ENCODE results near the gene PAPLN.
"Not testable (repeated sequence)": the region's sequence is repeated elsewhere in the genome, so short reads cannot be mapped to it uniquely, and the experiment has no call there.

PAPLN gene

DNA sequence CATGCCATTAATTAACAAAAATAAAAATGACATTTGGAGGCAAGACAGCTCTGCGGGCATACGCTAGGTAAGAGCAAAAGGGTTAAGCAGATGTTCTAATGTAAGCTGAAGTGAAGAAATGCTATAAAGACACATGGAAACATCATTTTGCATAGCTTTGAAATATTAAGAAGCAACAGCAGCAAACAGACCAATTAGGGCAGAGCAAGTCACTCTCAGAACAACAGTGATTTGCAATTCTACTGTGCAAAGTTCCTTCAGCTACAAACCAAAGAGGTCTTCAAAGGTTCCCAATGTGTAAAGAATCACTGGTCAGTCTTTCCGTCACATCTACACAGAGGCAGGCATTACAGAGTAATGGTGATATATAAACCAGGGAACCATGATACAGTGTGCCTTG is 68.2 kb downstream of the PAPLN start:
- no peak for TF ChIP-seq ZFP30 (CRISPR knock-in tag; IDR thresholded peaks at IDR 0.05)
- TF ChIP-seq, protein P1, sequence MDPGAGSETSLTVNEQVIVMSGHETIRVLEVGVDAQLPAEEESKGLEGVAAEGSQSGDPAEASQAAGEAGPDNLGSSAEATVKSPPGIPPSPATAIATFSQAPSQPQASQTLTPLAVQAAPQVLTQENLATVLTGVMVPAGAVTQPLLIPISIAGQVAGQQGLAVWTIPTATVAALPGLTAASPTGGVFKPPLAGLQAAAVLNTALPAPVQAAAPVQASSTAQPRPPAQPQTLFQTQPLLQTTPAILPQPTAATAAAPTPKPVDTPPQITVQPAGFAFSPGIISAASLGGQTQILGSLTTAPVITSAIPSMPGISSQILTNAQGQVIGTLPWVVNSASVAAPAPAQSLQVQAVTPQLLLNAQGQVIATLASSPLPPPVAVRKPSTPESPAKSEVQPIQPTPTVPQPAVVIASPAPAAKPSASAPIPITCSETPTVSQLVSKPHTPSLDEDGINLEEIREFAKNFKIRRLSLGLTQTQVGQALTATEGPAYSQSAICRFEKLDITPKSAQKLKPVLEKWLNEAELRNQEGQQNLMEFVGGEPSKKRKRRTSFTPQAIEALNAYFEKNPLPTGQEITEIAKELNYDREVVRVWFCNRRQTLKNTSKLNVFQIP (CRISPR knock-in tag; IDR thresholded peaks at IDR 0.05; ENCODE audit: borderline replicate concordance, low read depth) = no peak
- no peak for ATAC-seq

DNA sequence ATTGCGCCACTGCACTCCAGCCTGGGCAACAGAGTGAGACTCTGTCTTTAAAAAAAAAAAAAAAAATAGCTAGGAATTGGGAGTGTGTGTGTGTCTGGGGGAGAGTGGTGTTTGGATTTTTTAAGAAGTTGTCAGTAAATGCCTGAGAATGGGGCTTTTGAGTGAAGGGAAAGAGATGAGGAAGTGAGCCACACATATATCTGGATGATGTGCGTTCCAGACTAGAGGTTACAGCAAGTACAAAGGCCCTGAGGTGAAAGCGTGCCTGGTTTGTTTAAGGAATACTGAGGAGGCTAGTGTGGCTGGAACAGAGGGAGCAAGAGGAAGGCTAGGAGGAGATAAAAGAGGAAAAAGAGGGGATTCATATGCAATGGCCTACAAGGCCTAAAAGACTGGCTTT is 70.0 kb downstream of the PAPLN start:
- ATAC-seq = no peak
- TF ChIP-seq ZNF8 (CRISPR knock-in tag; IDR thresholded peaks at IDR 0.05) = no peak
- no peak for TF ChIP-seq CREB5 (CRISPR knock-in tag; IDR thresholded peaks at IDR 0.05; ENCODE audit: low read depth)
- no peak for TF ChIP-seq GLIS3 (CRISPR knock-in tag; IDR thresholded peaks at IDR 0.05)
- no peak for TF ChIP-seq RARB (CRISPR knock-in tag; IDR thresholded peaks at IDR 0.05)
- no peak for TF ChIP-seq ZFP30 (CRISPR knock-in tag; IDR thresholded peaks at IDR 0.05)
- no peak for TF ChIP-seq ISL1 (CRISPR knock-in tag; IDR thresholded peaks at IDR 0.05)
- no peak for TF ChIP-seq ZC3H10 (CRISPR knock-in tag; IDR thresholded peaks at IDR 0.05)
- TF ChIP-seq SNAI2 (CRISPR knock-in tag; IDR thresholded peaks at IDR 0.05) = no peak
- no peak for TF ChIP-seq ZNF565 (CRISPR knock-in tag; conservative IDR thresholded peaks at IDR 0.05; ENCODE audit: low read depth)
- TF ChIP-seq, protein P1 (CRISPR knock-in tag; IDR thresholded peaks at IDR 0.05; ENCODE audit: borderline replicate concordance, low read depth) = no peak
- no peak for TF ChIP-seq PPARA (CRISPR knock-in tag; IDR thresholded peaks at IDR 0.05; ENCODE audit: borderline replicate concordance)
- TF ChIP-seq BACH2 (CRISPR knock-in tag; IDR thresholded peaks at IDR 0.05; ENCODE audit: borderline replicate concordance) = no peak
- TF ChIP-seq, protein P2, sequence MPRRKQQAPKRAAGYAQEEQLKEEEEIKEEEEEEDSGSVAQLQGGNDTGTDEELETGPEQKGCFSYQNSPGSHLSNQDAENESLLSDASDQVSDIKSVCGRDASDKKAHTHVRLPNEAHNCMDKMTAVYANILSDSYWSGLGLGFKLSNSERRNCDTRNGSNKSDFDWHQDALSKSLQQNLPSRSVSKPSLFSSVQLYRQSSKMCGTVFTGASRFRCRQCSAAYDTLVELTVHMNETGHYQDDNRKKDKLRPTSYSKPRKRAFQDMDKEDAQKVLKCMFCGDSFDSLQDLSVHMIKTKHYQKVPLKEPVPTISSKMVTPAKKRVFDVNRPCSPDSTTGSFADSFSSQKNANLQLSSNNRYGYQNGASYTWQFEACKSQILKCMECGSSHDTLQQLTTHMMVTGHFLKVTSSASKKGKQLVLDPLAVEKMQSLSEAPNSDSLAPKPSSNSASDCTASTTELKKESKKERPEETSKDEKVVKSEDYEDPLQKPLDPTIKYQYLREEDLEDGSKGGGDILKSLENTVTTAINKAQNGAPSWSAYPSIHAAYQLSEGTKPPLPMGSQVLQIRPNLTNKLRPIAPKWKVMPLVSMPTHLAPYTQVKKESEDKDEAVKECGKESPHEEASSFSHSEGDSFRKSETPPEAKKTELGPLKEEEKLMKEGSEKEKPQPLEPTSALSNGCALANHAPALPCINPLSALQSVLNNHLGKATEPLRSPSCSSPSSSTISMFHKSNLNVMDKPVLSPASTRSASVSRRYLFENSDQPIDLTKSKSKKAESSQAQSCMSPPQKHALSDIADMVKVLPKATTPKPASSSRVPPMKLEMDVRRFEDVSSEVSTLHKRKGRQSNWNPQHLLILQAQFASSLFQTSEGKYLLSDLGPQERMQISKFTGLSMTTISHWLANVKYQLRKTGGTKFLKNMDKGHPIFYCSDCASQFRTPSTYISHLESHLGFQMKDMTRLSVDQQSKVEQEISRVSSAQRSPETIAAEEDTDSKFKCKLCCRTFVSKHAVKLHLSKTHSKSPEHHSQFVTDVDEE (CRISPR knock-in tag; IDR thresholded peaks at IDR 0.05) = no peak
- TF ChIP-seq TOX (CRISPR knock-in tag; IDR thresholded peaks at IDR 0.05; ENCODE audit: borderline replicate concordance) = no peak
- TF ChIP-seq, protein P3, sequence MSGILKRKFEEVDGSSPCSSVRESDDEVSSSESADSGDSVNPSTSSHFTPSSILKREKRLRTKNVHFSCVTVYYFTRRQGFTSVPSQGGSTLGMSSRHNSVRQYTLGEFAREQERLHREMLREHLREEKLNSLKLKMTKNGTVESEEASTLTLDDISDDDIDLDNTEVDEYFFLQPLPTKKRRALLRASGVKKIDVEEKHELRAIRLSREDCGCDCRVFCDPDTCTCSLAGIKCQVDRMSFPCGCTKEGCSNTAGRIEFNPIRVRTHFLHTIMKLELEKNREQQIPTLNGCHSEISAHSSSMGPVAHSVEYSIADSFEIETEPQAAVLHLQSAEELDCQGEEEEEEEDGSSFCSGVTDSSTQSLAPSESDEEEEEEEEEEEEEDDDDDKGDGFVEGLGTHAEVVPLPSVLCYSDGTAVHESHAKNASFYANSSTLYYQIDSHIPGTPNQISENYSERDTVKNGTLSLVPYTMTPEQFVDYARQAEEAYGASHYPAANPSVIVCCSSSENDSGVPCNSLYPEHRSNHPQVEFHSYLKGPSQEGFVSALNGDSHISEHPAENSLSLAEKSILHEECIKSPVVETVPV (CRISPR knock-in tag; IDR thresholded peaks at IDR 0.05) = no peak

DNA sequence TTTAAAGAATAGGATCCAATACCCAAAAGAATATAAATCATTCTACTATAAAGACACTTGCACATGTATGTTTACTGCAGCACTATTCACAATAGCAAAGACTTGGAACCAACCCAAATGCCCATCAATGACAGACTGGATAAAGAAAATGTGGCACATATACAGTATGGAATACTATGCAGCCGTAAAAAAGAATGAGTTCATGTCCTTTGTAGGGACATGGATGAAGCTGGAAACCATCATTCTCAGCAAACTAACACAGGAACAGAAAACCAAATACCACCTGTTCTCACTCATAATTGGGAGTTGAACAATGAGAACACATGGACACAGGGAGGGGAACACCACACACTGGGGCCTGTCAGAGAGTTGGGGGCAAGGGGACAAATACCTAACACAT is 71.9 kb downstream of the PAPLN start:
- ATAC-seq = not testable (repeated sequence)

DNA sequence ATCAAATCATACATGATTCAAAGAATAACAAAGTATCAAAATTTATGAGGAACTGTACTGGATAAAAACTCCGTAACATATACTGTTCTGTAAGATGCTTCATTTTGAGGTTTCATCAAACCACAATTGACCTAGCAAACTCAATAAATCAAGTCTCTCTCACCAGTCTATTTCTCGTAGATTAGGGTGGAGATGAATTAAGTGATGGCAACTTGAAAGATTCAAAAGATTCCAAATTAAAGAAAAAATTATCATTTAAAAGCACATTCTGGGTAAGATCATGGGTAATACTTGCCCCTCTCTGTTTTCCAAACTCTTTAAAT is 74.4 kb downstream of the PAPLN start:
- TF ChIP-seq OSR1 (CRISPR knock-in tag; IDR thresholded peaks at IDR 0.05) = no peak
- TF ChIP-seq, protein P3 (CRISPR knock-in tag; IDR thresholded peaks at IDR 0.05) = no peak
- TF ChIP-seq ZFP30 (CRISPR knock-in tag; IDR thresholded peaks at IDR 0.05) = no peak
- no peak for TF ChIP-seq ZFP3 (CRISPR knock-in tag; IDR thresholded peaks at IDR 0.05)
- no peak for TF ChIP-seq ESRRG (CRISPR knock-in tag; IDR thresholded peaks at IDR 0.05)
- no peak for TF ChIP-seq PPARA (CRISPR knock-in tag; IDR thresholded peaks at IDR 0.05; ENCODE audit: borderline replicate concordance)
- no peak for TF ChIP-seq ZNF70 (CRISPR knock-in tag; IDR thresholded peaks at IDR 0.05)
- TF ChIP-seq, protein P4, sequence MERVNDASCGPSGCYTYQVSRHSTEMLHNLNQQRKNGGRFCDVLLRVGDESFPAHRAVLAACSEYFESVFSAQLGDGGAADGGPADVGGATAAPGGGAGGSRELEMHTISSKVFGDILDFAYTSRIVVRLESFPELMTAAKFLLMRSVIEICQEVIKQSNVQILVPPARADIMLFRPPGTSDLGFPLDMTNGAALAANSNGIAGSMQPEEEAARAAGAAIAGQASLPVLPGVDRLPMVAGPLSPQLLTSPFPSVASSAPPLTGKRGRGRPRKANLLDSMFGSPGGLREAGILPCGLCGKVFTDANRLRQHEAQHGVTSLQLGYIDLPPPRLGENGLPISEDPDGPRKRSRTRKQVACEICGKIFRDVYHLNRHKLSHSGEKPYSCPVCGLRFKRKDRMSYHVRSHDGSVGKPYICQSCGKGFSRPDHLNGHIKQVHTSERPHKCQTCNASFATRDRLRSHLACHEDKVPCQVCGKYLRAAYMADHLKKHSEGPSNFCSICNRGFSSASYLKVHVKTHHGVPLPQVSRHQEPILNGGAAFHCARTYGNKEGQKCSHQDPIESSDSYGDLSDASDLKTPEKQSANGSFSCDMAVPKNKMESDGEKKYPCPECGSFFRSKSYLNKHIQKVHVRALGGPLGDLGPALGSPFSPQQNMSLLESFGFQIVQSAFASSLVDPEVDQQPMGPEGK (CRISPR knock-in tag; IDR thresholded peaks at IDR 0.05; ENCODE audit: borderline replicate concordance) = no peak
- no peak for TF ChIP-seq SNAI2 (CRISPR knock-in tag; IDR thresholded peaks at IDR 0.05)
- no peak for TF ChIP-seq ZNF565 (CRISPR knock-in tag; conservative IDR thresholded peaks at IDR 0.05; ENCODE audit: low read depth)
- ATAC-seq = no peak

All from SK-N-SH treated with all-trans-retinoic acid at 6 μM for 48 hours (cell line).